ENCODE measurements around the gene INO80E.

The INO80E gene

GRCh38 chr16:29975811-29976511 lies 20.1 kb upstream of the INO80E start:
- no peak for DNase-seq

GRCh38 chr16:29977063-29977825 lies 18.8 kb upstream of the INO80E start:
- DNase-seq = no peak

GRCh38 chr16:29978081-29978480 lies 18.0 kb upstream of the INO80E start:
- DNase-seq = no peak

GRCh38 chr16:29978564-29979270 lies 17.3 kb upstream of the INO80E start:
- no peak for DNase-seq

- no peak for DNase-seq
Measured at GRCh38 chr16:29982560-29983419, 13.3 kb upstream of the INO80E start.

- DNase-seq = no peak
Measured at GRCh38 chr16:29983420-29984136, 12.5 kb upstream of the INO80E start.

- no peak for DNase-seq
Measured at GRCh38 chr16:29984137-29984763, 11.8 kb upstream of the INO80E start.

- DNase-seq = no peak
Measured at GRCh38 chr16:29984764-29985147, 11.3 kb upstream of the INO80E start.

GRCh38 chr16:29985271-29985811 lies 10.7 kb upstream of the INO80E start:
- no peak for DNase-seq

- DNase-seq = no peak
Measured at GRCh38 chr16:29986231-29986630, 9.8 kb upstream of the INO80E start.

GRCh38 chr16:29986931-29987330 lies 9.1 kb upstream of the INO80E start:
- DNase-seq = no peak

- no peak for DNase-seq
Measured at GRCh38 chr16:29987371-29988085, 8.5 kb upstream of the INO80E start.

GRCh38 chr16:29988346-29989075 lies 7.5 kb upstream of the INO80E start:
- no peak for DNase-seq

- no peak for DNase-seq
Measured at GRCh38 chr16:29989111-29989858, 6.8 kb upstream of the INO80E start.

GRCh38 chr16:29990034-29990433 lies 6.0 kb upstream of the INO80E start:
- no peak for DNase-seq

GRCh38 chr16:29990883-29991570 lies 5.0 kb upstream of the INO80E start:
- DNase-seq = no peak

- DNase-seq = no peak
Measured at GRCh38 chr16:29991571-29991904, 4.5 kb upstream of the INO80E start.

- DNase-seq = no peak
Measured at GRCh38 chr16:29992344-29992967, 3.6 kb upstream of the INO80E start.
